HFF-Myc (cell line): ENCODE data around the gene KLHL29.

Source experiments
- DNase-seq: peaks from one replicate; pipeline ENCODE4 v3.0.0-alpha.2; 2011; ENCODE audit warnings: low read depth; ENCODE audit errors: extremely low read depth
- H3K4me3 ChIP-seq: replicated peaks from 2 replicates; pipeline ENCODE4 v1.5.1; 2011; ENCODE audit warnings: low read depth, mild to moderate bottlenecking, control low read depth, low read length
- TF ChIP-seq, protein P1 (sequence below): IDR thresholded peaks from 2 replicates; pipeline ENCODE4 v1.5.1; 2012; ENCODE audit warnings: mild to moderate bottlenecking, low read depth, low read length, control low read depth; ENCODE audit errors: missing control alignments

Gene KLHL29

DNA sequence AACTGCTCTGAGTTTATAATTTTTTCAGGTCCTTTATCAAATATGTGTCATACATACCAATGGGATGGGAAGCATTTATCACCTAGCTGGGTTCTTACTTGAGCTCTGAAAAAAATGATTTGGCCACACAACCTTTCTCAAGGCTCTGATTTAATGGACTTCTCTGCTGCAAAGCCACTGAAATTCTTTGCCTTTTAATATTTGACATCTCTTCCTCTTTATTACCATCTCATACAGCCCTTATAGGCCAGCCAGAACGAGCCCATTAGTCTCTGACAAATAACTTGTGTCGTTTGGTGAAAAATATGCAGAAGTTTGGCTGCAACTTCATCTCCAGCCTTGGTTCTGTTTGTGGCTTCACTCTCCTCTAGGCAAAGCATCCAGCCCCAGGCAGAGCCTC lies 292.9 kb downstream of the KLHL29 start:
- H3K4me3 ChIP-seq, result no peak overlapping the region
- no peak for DNase-seq
- TF ChIP-seq, protein P1, sequence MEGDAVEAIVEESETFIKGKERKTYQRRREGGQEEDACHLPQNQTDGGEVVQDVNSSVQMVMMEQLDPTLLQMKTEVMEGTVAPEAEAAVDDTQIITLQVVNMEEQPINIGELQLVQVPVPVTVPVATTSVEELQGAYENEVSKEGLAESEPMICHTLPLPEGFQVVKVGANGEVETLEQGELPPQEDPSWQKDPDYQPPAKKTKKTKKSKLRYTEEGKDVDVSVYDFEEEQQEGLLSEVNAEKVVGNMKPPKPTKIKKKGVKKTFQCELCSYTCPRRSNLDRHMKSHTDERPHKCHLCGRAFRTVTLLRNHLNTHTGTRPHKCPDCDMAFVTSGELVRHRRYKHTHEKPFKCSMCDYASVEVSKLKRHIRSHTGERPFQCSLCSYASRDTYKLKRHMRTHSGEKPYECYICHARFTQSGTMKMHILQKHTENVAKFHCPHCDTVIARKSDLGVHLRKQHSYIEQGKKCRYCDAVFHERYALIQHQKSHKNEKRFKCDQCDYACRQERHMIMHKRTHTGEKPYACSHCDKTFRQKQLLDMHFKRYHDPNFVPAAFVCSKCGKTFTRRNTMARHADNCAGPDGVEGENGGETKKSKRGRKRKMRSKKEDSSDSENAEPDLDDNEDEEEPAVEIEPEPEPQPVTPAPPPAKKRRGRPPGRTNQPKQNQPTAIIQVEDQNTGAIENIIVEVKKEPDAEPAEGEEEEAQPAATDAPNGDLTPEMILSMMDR, result no peak

DNA sequence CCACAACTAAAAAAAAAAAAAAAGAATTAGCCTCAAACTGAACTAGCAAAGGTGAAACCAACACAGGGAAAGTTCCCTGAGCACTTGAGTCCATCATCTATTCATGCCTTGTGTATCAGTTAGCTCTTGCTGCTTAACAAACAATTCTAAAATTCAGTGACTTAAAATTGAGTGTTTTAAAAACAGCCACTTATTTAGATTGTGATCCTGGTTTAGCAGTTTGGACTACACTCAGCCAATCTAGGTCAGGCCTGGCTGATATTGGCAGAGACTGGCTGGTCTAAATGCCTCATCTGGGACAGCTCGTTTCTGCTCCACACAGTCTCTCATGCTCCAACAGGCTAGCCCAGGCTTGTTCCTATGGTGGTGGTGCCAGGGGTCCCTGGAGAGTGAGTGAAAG lies 294.1 kb downstream of the KLHL29 start:
- no peak overlapping the region for H3K4me3 ChIP-seq
- no peak for DNase-seq
- TF ChIP-seq, protein P1, result no peak

DNA sequence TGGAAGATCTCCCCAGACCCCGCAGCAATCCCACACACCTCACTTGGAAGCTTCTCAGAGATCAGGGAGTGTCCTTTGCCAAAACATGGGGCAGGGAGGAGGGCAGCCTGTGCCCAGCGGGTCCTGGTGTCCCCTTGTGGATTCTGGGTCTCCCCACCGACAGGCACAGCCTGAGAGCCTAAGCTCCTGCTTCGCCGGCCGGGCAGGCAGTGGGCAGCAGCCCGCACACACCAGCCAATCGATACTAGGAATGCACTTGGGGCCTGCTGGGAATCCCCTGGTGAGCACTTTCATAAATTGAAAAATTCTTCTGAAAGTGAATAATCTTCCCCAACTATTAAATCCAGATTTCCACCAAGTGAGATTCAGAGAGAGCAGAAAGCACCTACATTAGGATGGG lies 296.0 kb downstream of the KLHL29 start:
- H3K4me3 ChIP-seq, result no peak overlapping the region
- TF ChIP-seq, protein P1, result no peak
- no peak for DNase-seq

DNA sequence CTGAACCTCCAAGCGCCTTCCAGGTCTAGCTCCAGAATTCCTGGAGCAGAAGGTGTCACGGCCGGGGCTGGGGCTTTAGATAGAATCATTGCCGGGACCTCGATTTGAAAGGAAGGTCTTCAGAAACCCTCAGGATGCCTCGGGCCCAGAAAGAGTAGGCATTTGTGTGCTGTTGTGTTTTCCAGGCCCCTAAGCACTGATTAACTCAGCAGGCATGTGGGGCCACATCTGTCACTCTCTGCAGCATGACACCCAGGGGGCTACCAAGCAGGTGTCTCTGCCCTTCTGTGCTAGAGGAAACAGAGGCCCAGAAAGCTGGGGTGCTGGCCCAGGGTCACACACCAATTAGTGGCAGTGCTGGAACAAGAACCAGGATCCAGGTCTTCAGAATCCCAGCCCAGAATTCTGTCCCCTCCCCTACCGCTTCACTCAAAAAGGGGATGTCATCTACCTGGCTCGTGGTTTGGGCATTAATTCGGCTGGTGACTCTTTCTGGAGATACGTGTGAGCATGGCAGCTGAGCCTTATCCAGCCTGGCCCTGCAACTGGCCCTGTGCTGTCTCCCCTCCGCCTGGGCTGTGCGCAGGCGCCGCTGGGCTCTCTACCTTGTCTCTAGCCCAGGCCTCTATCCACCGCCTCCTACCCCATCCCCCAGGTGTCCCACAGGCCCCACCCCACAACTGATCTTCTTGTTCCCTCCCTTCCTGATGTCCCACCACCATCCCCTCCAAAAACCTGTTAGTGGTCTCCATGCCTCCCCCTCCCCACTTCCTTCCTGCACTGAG lies 296.6 kb downstream of the KLHL29 start:
- H3K4me3 ChIP-seq, result no peak overlapping the region
- no peak for DNase-seq
- TF ChIP-seq, protein P1, result no peak

DNA sequence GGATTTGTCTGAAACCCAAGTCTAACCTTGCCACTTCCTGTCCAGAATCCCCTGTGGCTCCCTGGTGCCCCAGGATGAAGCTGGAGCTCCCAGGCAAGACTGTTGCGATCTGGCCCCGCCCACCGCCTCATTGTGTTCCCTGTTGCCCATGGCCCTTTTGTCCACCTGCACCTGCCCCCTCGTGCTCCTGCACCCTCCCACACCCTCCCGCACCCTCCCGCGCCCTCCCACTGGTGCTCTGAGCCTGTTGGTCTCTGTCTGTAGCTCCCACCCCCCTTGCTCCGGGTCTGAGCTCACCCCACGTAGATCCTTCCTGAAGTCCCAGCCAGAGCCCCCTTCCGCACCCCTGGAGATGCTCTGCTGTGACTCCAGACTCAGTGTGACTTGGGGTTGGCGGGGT lies 297.5 kb downstream of the KLHL29 start:
- no peak overlapping the region for H3K4me3 ChIP-seq
- DNase-seq, result no peak
- TF ChIP-seq, protein P1, result no peak

DNA sequence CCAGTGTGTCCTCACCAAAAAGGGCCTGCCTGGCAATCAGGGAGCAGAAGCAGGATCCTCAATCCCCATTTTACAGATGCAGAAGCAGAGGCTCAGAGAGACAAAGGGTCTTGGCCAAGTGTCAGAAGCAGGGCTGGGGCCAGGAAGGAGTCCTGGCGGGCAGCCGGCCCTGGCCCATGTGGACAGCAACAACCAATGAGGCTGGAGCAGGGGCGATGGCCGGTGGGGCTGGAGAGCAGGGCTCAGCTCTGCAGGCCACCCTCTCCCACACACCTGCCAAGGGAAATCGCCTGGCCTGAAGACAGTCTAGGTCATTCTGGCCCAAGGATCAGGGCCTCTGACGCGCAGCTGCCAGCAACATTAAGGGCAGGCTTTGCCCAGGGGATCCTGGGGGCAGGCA lies 298.0 kb downstream of the KLHL29 start:
- TF ChIP-seq, protein P1, result no peak
- no peak overlapping the region for H3K4me3 ChIP-seq
- DNase-seq, result no peak
